H1 (cell line): Measurements from ENCODE around the gene IZUMO4. TPM values are rescaled to one million over a fixed set of nuclear protein-coding genes. Genes with fewer than 3 reads are reported as not detected.

Source experiments
- CTCF ChIA-PET: fragments of 300-600 bp; sonication (Branson Sonifier 250); formaldehyde crosslinking; loops from one replicate; lab custom pipeline; 2021; ENCODE audit not compliant: partially characterized antibody; lab: Charles Lee
- POLR2A ChIA-PET: fragments of 300-600 bp; sonication (Branson Sonifier 250); formaldehyde crosslinking; loops from one replicate; lab custom pipeline; 2021; ENCODE audit warnings: inconsistent platforms; ENCODE audit not compliant: partially characterized antibody; lab: Charles Lee
- DNase-seq, 2 experiments: peaks; one replicate each; pipeline versions ENCODE4 v3.0.0 to v3.0.0-alpha.2; 2010 to 2022; ENCODE audit warnings: low spot score in 2 of 2, low read depth in 1 of 2, mixed read lengths in 1 of 2
- FAIRE-seq: peaks from 2 replicates; lab custom pipeline; 2011; peaks lifted over from hg19 to GRCh38; lab: Jason Lieb, UNC
- H2AFZ ChIP-seq: 2 replicates; pipeline ENCODE4 v1.8.1; 2012; ENCODE audit warnings: low read length, inconsistent platforms
- H2AK5ac ChIP-seq: 2 replicates; pipeline ENCODE4 v1.6.1; 2013; ENCODE audit warnings: low read depth, low read length
- H2BK120ac ChIP-seq: replicated peaks from 2 replicates; pipeline ENCODE3; 2013; ENCODE audit warnings: low read depth, low read length, inconsistent platforms
- H2BK12ac ChIP-seq: 2 replicates; pipeline ENCODE4 v1.6.1; 2013; ENCODE audit warnings: low read depth, low read length
- H2BK15ac ChIP-seq: 2 replicates; pipeline ENCODE4 v1.6.1; 2013; ENCODE audit warnings: low read length
- H2BK20ac ChIP-seq: 2 replicates; pipeline ENCODE4 v1.6.1; 2013; ENCODE audit warnings: low read length
- H2BK5ac ChIP-seq: 2 replicates; pipeline ENCODE4 v1.6.1; 2013; ENCODE audit warnings: low read depth, low read length
- H3K14ac ChIP-seq: 2 replicates; pipeline ENCODE4 v1.6.1; 2013; ENCODE audit warnings: inconsistent platforms; ENCODE audit not compliant: insufficient read length
- H3K18ac ChIP-seq: 2 replicates; pipeline ENCODE4 v1.6.1; 2013; ENCODE audit warnings: low read length; ENCODE audit errors: extremely low read depth
- H3K23ac ChIP-seq: 2 replicates; pipeline ENCODE4 v1.6.1; 2013; ENCODE audit warnings: inconsistent platforms; ENCODE audit not compliant: insufficient read length
- H3K23me2 ChIP-seq: 2 replicates; pipeline ENCODE4 v1.6.1; 2013; ENCODE audit warnings: low read depth, low read length
- H3K27ac ChIP-seq: 2 replicates; pipeline ENCODE4 v1.6.1; 2011; ENCODE audit warnings: low read depth, low read length, inconsistent platforms
- H3K27me3 ChIP-seq, 4 experiments: replicated peaks in 1 of 4; 1 replicate in 1 of 4; 2 replicates in 3 of 4; pipeline versions ENCODE4 v1.6.1 to v1.8.1; 2011 to 2013; ENCODE audit warnings: low read length in 3 of 4, mild to moderate bottlenecking in 3 of 4, inconsistent platforms in 2 of 4, mixed read lengths in 2 of 4, moderate library complexity in 1 of 4; ENCODE audit not compliant: control insufficient read depth in 3 of 4, insufficient read depth in 3 of 4; ENCODE audit errors: extremely low read depth in 1 of 4
- H3K36me3 ChIP-seq, 4 experiments: 2 replicates each; pipeline versions ENCODE4 v1.6.1 to v1.8.1; 2011 to 2013; ENCODE audit warnings: mild to moderate bottlenecking in 4 of 4, low read length in 3 of 4, moderate library complexity in 2 of 4, control low read depth in 1 of 4, inconsistent platforms in 1 of 4; ENCODE audit not compliant: insufficient read depth in 4 of 4, control insufficient read depth in 2 of 4
- H3K4ac ChIP-seq: replicated peaks from 2 replicates; pipeline ENCODE3; 2013; ENCODE audit warnings: low read length, low read depth, mixed read lengths, inconsistent platforms; ENCODE audit not compliant: insufficient read length
- H3K4me1 ChIP-seq, 4 experiments: replicated peaks in 1 of 4; 1 replicate in 1 of 4; 2 replicates in 3 of 4; pipeline versions ENCODE4 v1.6.1 to v1.8.1; 2011 to 2013; ENCODE audit warnings: low read length in 3 of 4, inconsistent platforms in 2 of 4, mixed read lengths in 1 of 4; ENCODE audit not compliant: insufficient read depth in 4 of 4, control insufficient read depth in 3 of 4
- H3K4me2 ChIP-seq, 2 experiments: 2 replicates each; pipeline versions ENCODE4 v1.6.1 to v1.8.1; 2011 to 2013; ENCODE audit warnings: low read depth in 2 of 2, low read length in 2 of 2, control low read depth in 1 of 2, inconsistent platforms in 1 of 2, mild to moderate bottlenecking in 1 of 2; ENCODE audit not compliant: insufficient read depth in 1 of 2
- H3K4me3 ChIP-seq, 4 experiments: fragments of 200-600, 300-600 bp in 1 of 4; sonication (generic), shearing (Covaris generic), sonication (Bioruptor Twin) in 1 of 4; 2 replicates each; pipeline versions ENCODE4 v1.5.1 to v1.8.1; 2011 to 2016; ENCODE audit warnings: low read length in 4 of 4, low read depth in 3 of 4, control low read depth in 2 of 4, inconsistent platforms in 2 of 4, mild to moderate bottlenecking in 2 of 4, mixed read lengths in 1 of 4, moderate library complexity in 1 of 4; ENCODE audit not compliant: insufficient read depth in 2 of 4; ENCODE audit errors: extremely low read depth in 1 of 4
- H3K56ac ChIP-seq: replicated peaks from 2 replicates; pipeline ENCODE3; 2013; ENCODE audit warnings: low read depth, mild to moderate bottlenecking, mixed read lengths, low read length, inconsistent platforms; ENCODE audit not compliant: insufficient read length
- H3K79me1 ChIP-seq: 2 replicates; pipeline ENCODE4 v1.6.1; 2013; ENCODE audit warnings: low read depth, low read length, control low read depth
- H3K79me2 ChIP-seq, 2 experiments: 2 replicates each; pipeline versions ENCODE4 v1.6.1 to v1.8.1; 2012 to 2013; ENCODE audit warnings: low read length in 2 of 2, mild to moderate bottlenecking in 2 of 2, inconsistent platforms in 1 of 2; ENCODE audit not compliant: insufficient read depth in 2 of 2, control insufficient read depth in 1 of 2
- H3K9ac ChIP-seq, 4 experiments: replicated peaks in 1 of 4; 1 replicate in 1 of 4; 2 replicates in 3 of 4; pipeline versions ENCODE4 v1.6.1 to v1.8.1; 2011 to 2013; ENCODE audit warnings: low read depth in 3 of 4, low read length in 3 of 4, control low read depth in 2 of 4, mild to moderate bottlenecking in 2 of 4, moderate library complexity in 2 of 4, inconsistent platforms in 1 of 4; ENCODE audit errors: extremely low read depth in 1 of 4
- H3K9me3 ChIP-seq, 2 experiments: 2 replicates each; pipeline versions ENCODE4 v1.6.1 to v1.8.1; 2012 to 2013; ENCODE audit warnings: mild to moderate bottlenecking in 2 of 2, moderate library complexity in 2 of 2, control low read depth in 1 of 2, inconsistent platforms in 1 of 2, low read depth in 1 of 2, low read length in 1 of 2, mixed read lengths in 1 of 2; ENCODE audit not compliant: insufficient read depth in 2 of 2
- H4K20me1 ChIP-seq, 2 experiments: replicated peaks in 1 of 2; 2 replicates each; pipeline versions ENCODE3 to v1.8.1; 2011 to 2013; ENCODE audit warnings: inconsistent platforms in 2 of 2, low read length in 2 of 2, mild to moderate bottlenecking in 1 of 2; ENCODE audit not compliant: insufficient read depth in 2 of 2, control insufficient read depth in 1 of 2
- H4K5ac ChIP-seq: 2 replicates; pipeline ENCODE4 v1.6.1; 2013; ENCODE audit warnings: low read length, low read depth, mixed read lengths, inconsistent platforms; ENCODE audit not compliant: insufficient read length
- H4K8ac ChIP-seq: 2 replicates; pipeline ENCODE4 v1.8.0; 2013; ENCODE audit warnings: mild to moderate bottlenecking, moderate library complexity, low read length, inconsistent platforms; ENCODE audit not compliant: insufficient read depth; ENCODE audit errors: extremely low read depth
- H4K91ac ChIP-seq: replicated peaks from 2 replicates; pipeline ENCODE3; 2013; ENCODE audit warnings: low read length, mixed read lengths, inconsistent platforms; ENCODE audit not compliant: insufficient read length
- BACH1 ChIP-seq: IDR thresholded peaks from 2 replicates; pipeline ENCODE4 v1.6.1; 2012; ENCODE audit warnings: low read length, improper control_type of control experiment
- CHD2 ChIP-seq: IDR thresholded peaks from 2 replicates; pipeline ENCODE4 v1.6.1; 2012; ENCODE audit warnings: low read length, improper control_type of control experiment
- EZH2 ChIP-seq: fragments of 200-600 bp; sonication (generic); IDR thresholded peaks from 2 replicates; pipeline ENCODE4 v1.7.1; 2012; ENCODE audit warnings: low read depth, mild to moderate bottlenecking, moderate library complexity, low read length, inconsistent platforms; ENCODE audit not compliant: severe bottlenecking
- GABPA ChIP-seq: IDR thresholded peaks from 2 replicates; pipeline ENCODE4 v1.6.1; 2011; ENCODE audit warnings: mild to moderate bottlenecking, low read length, moderate library complexity, borderline replicate concordance; ENCODE audit not compliant: insufficient read depth
- RNF2 ChIP-seq: fragments of 200-900, 300-1000 bp; sonication (generic); IDR thresholded peaks from 2 replicates; pipeline ENCODE4 v1.7.1; 2016; ENCODE audit warnings: borderline replicate concordance, low read depth, mild to moderate bottlenecking, antibody characterized with exemption, low read length; ENCODE audit not compliant: poor library complexity, severe bottlenecking; ENCODE audit errors: missing control alignments
- SAP30 ChIP-seq: fragments of 300-600 bp; sonication (generic); IDR thresholded peaks from 2 replicates; pipeline ENCODE4 v1.7.1; 2012; ENCODE audit warnings: low read length, moderate library complexity, mild to moderate bottlenecking, inconsistent platforms; ENCODE audit not compliant: insufficient read depth, insufficient replicate concordance
- SIN3A ChIP-seq, 2 experiments: IDR thresholded peaks in 1 of 2; conservative IDR thresholded peaks in 1 of 2; 2 replicates each; pipeline ENCODE4 v1.6.1; 2011 to 2012; ENCODE audit warnings: low read length in 2 of 2, improper control_type of control experiment in 1 of 2, low read depth in 1 of 2, mild to moderate bottlenecking in 1 of 2
- SIX5 ChIP-seq: IDR thresholded peaks from 2 replicates; pipeline ENCODE4 v1.6.1; 2011; ENCODE audit warnings: mild to moderate bottlenecking, low read depth, low read length
- TAF1 ChIP-seq: IDR thresholded peaks from 2 replicates; pipeline ENCODE4 v1.6.1; 2011; ENCODE audit warnings: mild to moderate bottlenecking, low read depth, low read length
- TEAD4 ChIP-seq: IDR thresholded peaks from 2 replicates; pipeline ENCODE4 v1.6.1; 2012; ENCODE audit warnings: low read depth, low read length, inconsistent platforms, mixed read lengths
- WGBS, 2 experiments: shearing (Covaris generic) in 1 of 2; methylation state at CpG; one replicate each; pipeline versions ENCODE4 v1.1.6 to v1.1.7; 2013 to 2015; ENCODE audit warnings: low lambda C conversion rate in 2 of 2, mixed read lengths in 2 of 2, inconsistent platforms in 1 of 2, low coverage in 1 of 2, missing lambda C conversion rate in 1 of 2; ENCODE audit not compliant: insufficient replicate concordance in 2 of 2, insufficient coverage in 1 of 2, insufficient read length in 1 of 2; ENCODE audit errors: extremely low coverage in 1 of 2, missing lambda C conversion rate in 1 of 2; 5-methylcytosine and 5-hydroxymethylcytosine counted together
- polyA plus RNA-seq, 7 experiments: library from polyadenylated mRNA; depleted of rRNA in 3 of 7; stranded (reverse) in 5 of 7; unstranded in 2 of 7; fragments of >200 nt in 5 of 7; fragments of 200-250 nt in 2 of 7; gene quantifications; 1 replicate in 5 of 7; 2 replicates in 1 of 7; 4 replicates in 1 of 7; pipeline versions ENCODE4 v1.2.1 to v1.2.3, GENCODE V29; 2011 to 2013; ENCODE audit warnings: missing spikeins in 2 of 7, mixed read lengths in 2 of 7
- total RNA-seq: library from RNA; stranded (reverse); fragmentation: NEBNext Ultra II Directional; extraction: Animal tissue kit (Norgen Biotek cat#: 25700); gene quantifications from 2 replicates; pipeline ENCODE4 v1.2.1, GENCODE V29; 2021
- TF ChIP-seq, protein P1 (sequence below): IDR thresholded peaks from 2 replicates; pipeline ENCODE4 v1.6.1; 2012; ENCODE audit warnings: inconsistent platforms

Gene IZUMO4
- total and polyA plus RNA-seq, 2 of the 8 experiments (the other 6 are each of a cell fraction or from before 2014, with no cell fraction given) = 1.8 to 1.9 TPM

GRCh38 chr19:2070986-2071673, 25.6 kb upstream of the IZUMO4 start:
- POLR2A ChIA-PET = interaction anchor here (1.2 to 1.5 kb wide), 4 partner anchors 20 to 24 kb away, joined by 3 to 6 read pairs (median 5); partner anchors contain the start of gene MKNK2
- TF ChIP-seq TEAD4 = no peak
- no peak for TF ChIP-seq SIN3A (conservative IDR thresholded peaks at IDR 0.05 in 1 of 2, IDR thresholded peaks at IDR 0.05 in 1 of 2; ENCODE audit: low read depth in 1 of 2, low read length in 2 of 2)
- no peak for TF ChIP-seq EZH2
- TF ChIP-seq SIX5 = no peak
- no peak for TF ChIP-seq TAF1
- no peak for TF ChIP-seq BACH1
- TF ChIP-seq CHD2 = no peak
- no peak for TF ChIP-seq SAP30
- TF ChIP-seq, protein P1, sequence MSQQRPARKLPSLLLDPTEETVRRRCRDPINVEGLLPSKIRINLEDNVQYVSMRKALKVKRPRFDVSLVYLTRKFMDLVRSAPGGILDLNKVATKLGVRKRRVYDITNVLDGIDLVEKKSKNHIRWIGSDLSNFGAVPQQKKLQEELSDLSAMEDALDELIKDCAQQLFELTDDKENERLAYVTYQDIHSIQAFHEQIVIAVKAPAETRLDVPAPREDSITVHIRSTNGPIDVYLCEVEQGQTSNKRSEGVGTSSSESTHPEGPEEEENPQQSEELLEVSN = no peak
- no peak for TF ChIP-seq RNF2
- no peak for TF ChIP-seq GABPA

More at GRCh38 chr19:2070986-2071673, 25.6 kb upstream of the IZUMO4 start:
- FAIRE-seq (no peak), DNase-seq (no peak)
- no peak overlapping the region for H3K4me3 ChIP-seq
- H3K27ac ChIP-seq = no peak overlapping the region
- H2AFZ ChIP-seq = no peak overlapping the region
- H4K5ac ChIP-seq = no peak overlapping the region
- peaks cover 0 to 3% (median 0%) of the 10 kb centered on the region in 4 experiments; a peak in 2 of 8 replicates for H3K36me3 ChIP-seq
- no peaks in the 10 kb centered on the region for H4K20me1 ChIP-seq
- no peaks in the 10 kb centered on the region for H3K27me3 ChIP-seq
- H3K79me1 ChIP-seq = no peaks in the 10 kb centered on the region
- no peak overlapping the region for H3K23ac ChIP-seq
- H3K9ac ChIP-seq = no peak overlapping the region
- no peak overlapping the region for H2BK120ac ChIP-seq
- H3K23me2 ChIP-seq = no peaks in the 10 kb centered on the region
- no peak overlapping the region for H2AK5ac ChIP-seq
- no peaks in the 10 kb centered on the region for H3K79me2 ChIP-seq
- H2BK15ac ChIP-seq = no peak overlapping the region
- no peaks in the 10 kb centered on the region for H3K9me3 ChIP-seq
- H3K14ac ChIP-seq = no peak overlapping the region
- H3K4me1 ChIP-seq = no peaks in the 10 kb centered on the region; a peak in 1 of 7 replicates
- no peak overlapping the region for H4K8ac ChIP-seq
- H3K4ac ChIP-seq = no peak overlapping the region
- H2BK12ac ChIP-seq = no peak overlapping the region
- WGBS, 2 experiments = 90% methylated on average over 19 of the region's 19 CpGs; no CpG with 5 or more reads in 1 of the 2 experiments
- no peak overlapping the region for H2BK5ac ChIP-seq
- no peak overlapping the region for H3K18ac ChIP-seq
- CTCF ChIA-PET = interaction anchor here (0.6 to 3.1 kb wide), 5 partner anchors 13 to 53 kb away, joined by 3 to 17 read pairs (median 3); no protein-coding TSS in a partner anchor
- H4K91ac ChIP-seq = no peak overlapping the region
- H3K56ac ChIP-seq = no peak overlapping the region
- H2BK20ac ChIP-seq = no peak overlapping the region
- H3K4me2 ChIP-seq = no peak overlapping the region
